ENCODE results near the gene KRTAP4-16.
"Not testable (repeated sequence)": the region's sequence is repeated elsewhere in the genome, so short reads cannot be mapped to it uniquely, and the experiment has no call there.

Gene KRTAP4-16

GRCh38 chr17:41063449-41063848 is 38.6 kb downstream of the KRTAP4-16 start:
- no peak for TF ChIP-seq CTCF (IDR thresholded peaks at IDR 0.05; ENCODE audit: low read depth, low read length)
- H3K4me3 ChIP-seq (replicated peaks in 1 of 2; ENCODE audit: low read depth in 2 of 2, low read length in 2 of 2) = no peak overlapping the region
- no peak for DNase-seq (ENCODE audit: low read depth in 2 of 2)

GRCh38 chr17:41061964-41062363 is 40.0 kb downstream of the KRTAP4-16 start:
- no peak for TF ChIP-seq CTCF (IDR thresholded peaks at IDR 0.05; ENCODE audit: low read depth, low read length)

GRCh38 chr17:41060052-41060604 is 41.9 kb downstream of the KRTAP4-16 start, which contains the start of gene KRTAP2-3:
TSS of gene KRTAP2-3 (minus strand) at chr17:41060114. CDS start at chr17:41060050, 64 bp downstream.
- peak; percentile 43 to 91 for DNase-seq (ENCODE audit: low read depth in 2 of 2)
- H3K4me3 ChIP-seq (replicated peaks in 1 of 2; ENCODE audit: low read depth in 2 of 2, low read length in 2 of 2) = no peak within 1 kb of the TSS

More at GRCh38 chr17:41061964-41062363, 40.0 kb downstream of the KRTAP4-16 start:
- DNase-seq (ENCODE audit: low read depth in 2 of 2) = peak; percentile 46 to 88
- H3K4me3 ChIP-seq (replicated peaks in 1 of 2; ENCODE audit: low read depth in 2 of 2, low read length in 2 of 2) = no peak overlapping the region

GRCh38 chr17:41059276-41060051 is 42.5 kb downstream of the KRTAP4-16 start:
- peak; percentile 29 to 87 for DNase-seq (ENCODE audit: low read depth in 2 of 2)
- not testable (repeated sequence) for H3K4me3 ChIP-seq (replicated peaks in 1 of 2; ENCODE audit: low read depth in 2 of 2, low read length in 2 of 2)

More at GRCh38 chr17:41060052-41060604, 41.9 kb downstream of the KRTAP4-16 start, which contains the start of gene KRTAP2-3:
- TF ChIP-seq CTCF (IDR thresholded peaks at IDR 0.05; ENCODE audit: low read depth, low read length) = no peak

GRCh38 chr17:41058741-41059140 is 43.3 kb downstream of the KRTAP4-16 start:
- no peak for TF ChIP-seq CTCF (IDR thresholded peaks at IDR 0.05; ENCODE audit: low read depth, low read length)
- peak in 1 of 2 donors; percentile 31 for DNase-seq (ENCODE audit: low read depth in 2 of 2)
- no peak overlapping the region for H3K4me3 ChIP-seq (replicated peaks in 1 of 2; ENCODE audit: low read depth in 2 of 2, low read length in 2 of 2)

GRCh38 chr17:41057547-41057946 is 44.5 kb downstream of the KRTAP4-16 start:
- no peak for DNase-seq (ENCODE audit: low read depth in 2 of 2)
- no peak for TF ChIP-seq CTCF (IDR thresholded peaks at IDR 0.05; ENCODE audit: low read depth, low read length)
- H3K4me3 ChIP-seq (replicated peaks in 1 of 2; ENCODE audit: low read depth in 2 of 2, low read length in 2 of 2) = no peak overlapping the region

GRCh38 chr17:41055130-41055529 is 46.9 kb downstream of the KRTAP4-16 start, which contains the start of gene KRTAP2-2:
TSS of gene KRTAP2-2 (minus strand) at chr17:41055230. CDS start at chr17:41055211, 19 bp downstream.
- H3K4me3 ChIP-seq (replicated peaks in 1 of 2; ENCODE audit: low read depth in 2 of 2, low read length in 2 of 2); DNase-seq (ENCODE audit: low read depth in 2 of 2): not testable (repeated sequence)

GRCh38 chr17:41054556-41054955 is 47.5 kb downstream of the KRTAP4-16 start:
- not testable (repeated sequence) for H3K4me3 ChIP-seq (replicated peaks in 1 of 2; ENCODE audit: low read depth in 2 of 2, low read length in 2 of 2); DNase-seq (ENCODE audit: low read depth in 2 of 2)

Measured in cardiac fibroblast (primary cell).